NCI-H1694 (cell line): ENCODE data around the gene CDK17.
"Not testable (repeated sequence)": the region's sequence is repeated elsewhere in the genome, so short reads cannot be mapped to it uniquely, and the experiment has no call there.

ENCODE experiments used
- DNase-seq: peaks from one replicate; lab custom pipeline; 2025; lab: John Stamatoyannopoulos, UW

CDK17 gene

GRCh38 chr12:96354326-96354725, 45.9 kb downstream of the CDK17 start:
- DNase-seq: no peak

GRCh38 chr12:96352161-96352835, 47.9 kb downstream of the CDK17 start:
- peak; percentile 12 for DNase-seq

- no peak for DNase-seq
Measured at GRCh38 chr12:96350982-96351381, 49.3 kb downstream of the CDK17 start.

GRCh38 chr12:96347130-96347699, 53.0 kb downstream of the CDK17 start:
- DNase-seq: no peak

GRCh38 chr12:96346716-96347115, 53.5 kb downstream of the CDK17 start:
- not testable (repeated sequence) for DNase-seq

- DNase-seq: no peak
Measured at GRCh38 chr12:96344124-96344695, 56.0 kb downstream of the CDK17 start.

- no peak for DNase-seq
Measured at GRCh38 chr12:96343347-96343954, 56.8 kb downstream of the CDK17 start.

GRCh38 chr12:96339666-96340065, 60.6 kb downstream of the CDK17 start:
- not testable (repeated sequence) for DNase-seq

- no peak for DNase-seq
Measured at GRCh38 chr12:96338852-96339471, 61.3 kb downstream of the CDK17 start.

GRCh38 chr12:96337953-96338352, 62.3 kb downstream of the CDK17 start:
- no peak for DNase-seq

- no peak for DNase-seq
Measured at GRCh38 chr12:96336489-96336888, 63.8 kb downstream of the CDK17 start.

GRCh38 chr12:96335270-96335669, 65.0 kb downstream of the CDK17 start:
- no peak for DNase-seq

- DNase-seq: no peak
Measured at GRCh38 chr12:96334502-96334901, 65.7 kb downstream of the CDK17 start.

- DNase-seq: no peak
Measured at GRCh38 chr12:96329545-96329944, 70.7 kb downstream of the CDK17 start.

GRCh38 chr12:96329018-96329417, 71.2 kb downstream of the CDK17 start:
- DNase-seq: no peak

- DNase-seq: no peak
Measured at GRCh38 chr12:96327889-96328288, 72.3 kb downstream of the CDK17 start.

GRCh38 chr12:96327346-96327745, 72.9 kb downstream of the CDK17 start:
- DNase-seq: no peak

GRCh38 chr12:96326628-96327227, 73.5 kb downstream of the CDK17 start:
- DNase-seq: no peak

GRCh38 chr12:96323906-96324305, 76.3 kb downstream of the CDK17 start:
- no peak for DNase-seq

GRCh38 chr12:96322720-96323119, 77.5 kb downstream of the CDK17 start:
- no peak for DNase-seq

GRCh38 chr12:96321941-96322340, 78.3 kb downstream of the CDK17 start:
- DNase-seq: no peak

- DNase-seq: not testable (repeated sequence)
Measured at GRCh38 chr12:96317801-96318200, 82.4 kb downstream of the CDK17 start.
